Caco-2 (cell line): ENCODE measurements around the gene C7orf33. TPM values are rescaled to one million over a fixed set of nuclear protein-coding genes. Genes with fewer than 3 reads are reported as not detected.

Source experiments
- BruUV-seq: library from RNA; stranded (reverse); fragments of 400-500 nt; replicated peaks from 2 replicates; lab custom pipeline; 2021; lab: Mats Ljungman, UMichigan
- CTCF ChIA-PET: fragments of 300-600 bp; sonication (Branson Sonifier 250); formaldehyde crosslinking; loops from one replicate; lab custom pipeline; 2022; ENCODE audit warnings: antibody characterized with exemption; lab: Charles Lee
- POLR2A ChIA-PET: fragments of 300-600 bp; sonication (Branson Sonifier 250); formaldehyde crosslinking; loops from one replicate; lab custom pipeline; 2022; ENCODE audit warnings: antibody characterized with exemption; lab: Charles Lee
- DNase-seq, 2 experiments: peaks; one replicate each; pipeline versions ENCODE4 v3.0.0 to v3.0.0-alpha.2; 2020 to 2022
- H3K27me3 ChIP-seq: replicated peaks from 2 replicates; pipeline ENCODE4 v1.6.0; 2011; ENCODE audit warnings: low read length; ENCODE audit not compliant: control insufficient read depth, insufficient read depth
- H3K36me3 ChIP-seq: 2 replicates; pipeline ENCODE4 v1.5.1; 2011; ENCODE audit warnings: low read length; ENCODE audit not compliant: control insufficient read depth, insufficient read depth
- H3K4me1 ChIP-seq: fragments of 250-450 bp; sonication (Bioruptor Pico); 2 replicates; pipeline ENCODE4 v1.5.1; 2020; ENCODE audit warnings: mild to moderate bottlenecking
- H3K4me3 ChIP-seq: 2 replicates; pipeline ENCODE4 v1.5.1; 2011; ENCODE audit warnings: low read depth, mild to moderate bottlenecking, control low read depth, low read length
- H3K9me3 ChIP-seq: fragments of 250-450 bp; sonication (Bioruptor Pico); 2 replicates; pipeline ENCODE4 v1.5.1; 2020; ENCODE audit warnings: mild to moderate bottlenecking, moderate library complexity
- H3K27ac Mint-ChIP-seq: one replicate; pipeline ENCODE4 v1.8.0; 2022; ENCODE audit warnings: mixed read lengths; ENCODE audit not compliant: unreplicated experiment
- H3K27me3 Mint-ChIP-seq: one replicate; pipeline ENCODE4 v1.8.0; 2022; ENCODE audit warnings: mixed read lengths; ENCODE audit not compliant: insufficient read depth, unreplicated experiment
- H3K36me3 Mint-ChIP-seq: one replicate; pipeline ENCODE4 v1.8.0; 2022; ENCODE audit warnings: mild to moderate bottlenecking, mixed read lengths; ENCODE audit not compliant: insufficient read depth, unreplicated experiment
- H3K4me1 Mint-ChIP-seq: one replicate; pipeline ENCODE4 v1.8.0; 2022; ENCODE audit warnings: low read depth, mixed read lengths; ENCODE audit not compliant: unreplicated experiment
- H3K4me3 Mint-ChIP-seq: one replicate; pipeline ENCODE4 v1.8.0; 2022; ENCODE audit warnings: mild to moderate bottlenecking, moderate library complexity, mixed read lengths; ENCODE audit not compliant: unreplicated experiment
- H3K9me3 Mint-ChIP-seq: one replicate; pipeline ENCODE4 v1.8.0; 2022; ENCODE audit warnings: mixed read lengths; ENCODE audit not compliant: unreplicated experiment
- CTCF ChIP-seq, 2 experiments: fragments of 200-600 bp in 1 of 2; IDR thresholded peaks; 1 replicate in 1 of 2; 2 replicates in 1 of 2; pipeline versions ENCODE4 v1.5.1 to v1.8.0; 2011 to 2022; ENCODE audit warnings: antibody characterized with exemption in 1 of 2, control low read depth in 1 of 2, inconsistent platforms in 1 of 2, low read depth in 1 of 2, low read length in 1 of 2, mild to moderate bottlenecking in 1 of 2, moderate library complexity in 1 of 2; ENCODE audit not compliant: insufficient read depth in 1 of 2, severe bottlenecking in 1 of 2, unreplicated experiment in 1 of 2
- intact Hi-C: fragments of 100-400 bp; cut with micrococcal nuclease; formaldehyde crosslinking; loops from one replicate; pipeline ENCODE4 v1.10.0; 2022; ENCODE audit not compliant: unreplicated experiment
- total RNA-seq: library from RNA; stranded (reverse); gene quantifications from 2 replicates; pipeline ENCODE4 v1.2.3, GENCODE V29; 2022

Gene C7orf33
- total RNA-seq, 1 experiment from 2014 or later, result 0.23 TPM

- no peak overlapping the region for H3K27ac Mint-ChIP-seq
- intact Hi-C loops, result no loop called here
- Histone ChIP-seq H3K4me3 (no peak overlapping the region), H3K27me3 (no peaks in the 10 kb centered on the region), H3K9me3 (no peaks in the 10 kb centered on the region), H3K4me1 (peaks cover 16% of the 10 kb centered on the region; the same call in 1 of the 2 replicates), H3K36me3 (no peaks in the 10 kb centered on the region)
- H3K4me3 Mint-ChIP-seq, result no peak overlapping the region
- H3K9me3 Mint-ChIP-seq, result no peaks in the 10 kb centered on the region
- POLR2A ChIA-PET, result no interaction called here
- peaks cover 15% of the 10 kb centered on the region for H3K4me1 Mint-ChIP-seq
- no peak for TF ChIP-seq CTCF (IDR thresholded peaks at IDR 0.05; ENCODE audit: insufficient read depth in 1 of 2, low read depth in 1 of 2, low read length in 1 of 2, severe bottlenecking in 1 of 2, unreplicated experiment in 1 of 2)
- DNase-seq, result no peak
- BruUV-seq, result no TSS peak
- CTCF ChIA-PET, result no interaction called here
- no peaks in the 10 kb centered on the region for H3K27me3 Mint-ChIP-seq
- H3K36me3 Mint-ChIP-seq, result no peaks in the 10 kb centered on the region
These were observed 39.5 kb downstream of the C7orf33 start for GRCh38 chr7:148630078-148630477.

GRCh38 chr7:148633761-148634160 lies 43.2 kb downstream of the C7orf33 start:
- peaks cover 13% of the 10 kb centered on the region for H3K4me1 Mint-ChIP-seq
- Histone ChIP-seq H3K4me1 (peaks cover 16% of the 10 kb centered on the region; the same call in 1 of the 2 replicates), H3K9me3 (no peaks in the 10 kb centered on the region), H3K36me3 (no peaks in the 10 kb centered on the region), H3K4me3 (no peak overlapping the region), H3K27me3 (no peaks in the 10 kb centered on the region)
- no TSS peak for BruUV-seq
- H3K27ac Mint-ChIP-seq, result no peak overlapping the region
- ChIA-PET POLR2A (no interaction called here), CTCF (no interaction called here)
- H3K27me3 Mint-ChIP-seq, result no peaks in the 10 kb centered on the region
- intact Hi-C loops, result no loop called here
- DNase-seq, result no peak
- no peak for TF ChIP-seq CTCF (IDR thresholded peaks at IDR 0.05; ENCODE audit: insufficient read depth in 1 of 2, low read depth in 1 of 2, low read length in 1 of 2, severe bottlenecking in 1 of 2, unreplicated experiment in 1 of 2)
- no peaks in the 10 kb centered on the region for H3K36me3 Mint-ChIP-seq
- H3K4me3 Mint-ChIP-seq, result no peak overlapping the region
- no peaks in the 10 kb centered on the region for H3K9me3 Mint-ChIP-seq

- POLR2A ChIA-PET, result no interaction called here
- Mint-ChIP-seq H3K27me3 (no peaks in the 10 kb centered on the region), H3K9me3 (no peaks in the 10 kb centered on the region), H3K27ac (no peak overlapping the region), H3K4me3 (no peak overlapping the region), H3K36me3 (no peaks in the 10 kb centered on the region), H3K4me1 (peaks cover 9% of the 10 kb centered on the region)
- DNase-seq, result no peak
- no peaks in the 10 kb centered on the region for H3K36me3 ChIP-seq
- no peak for TF ChIP-seq CTCF (IDR thresholded peaks at IDR 0.05; ENCODE audit: insufficient read depth in 1 of 2, low read depth in 1 of 2, low read length in 1 of 2, severe bottlenecking in 1 of 2, unreplicated experiment in 1 of 2)
- CTCF ChIA-PET, result no interaction called here
- H3K4me3 ChIP-seq, result no peak overlapping the region
- H3K27me3 ChIP-seq, result no peaks in the 10 kb centered on the region
- no TSS peak for BruUV-seq
- no peaks in the 10 kb centered on the region for H3K9me3 ChIP-seq
- H3K4me1 ChIP-seq, result peaks cover 16% of the 10 kb centered on the region; the same call in 1 of the 2 replicates
- intact Hi-C loops, result no loop called here
These were observed 46.5 kb downstream of the C7orf33 start for GRCh38 chr7:148637094-148637493.
